ENCODE data around the gene ACP3.

DNA sequence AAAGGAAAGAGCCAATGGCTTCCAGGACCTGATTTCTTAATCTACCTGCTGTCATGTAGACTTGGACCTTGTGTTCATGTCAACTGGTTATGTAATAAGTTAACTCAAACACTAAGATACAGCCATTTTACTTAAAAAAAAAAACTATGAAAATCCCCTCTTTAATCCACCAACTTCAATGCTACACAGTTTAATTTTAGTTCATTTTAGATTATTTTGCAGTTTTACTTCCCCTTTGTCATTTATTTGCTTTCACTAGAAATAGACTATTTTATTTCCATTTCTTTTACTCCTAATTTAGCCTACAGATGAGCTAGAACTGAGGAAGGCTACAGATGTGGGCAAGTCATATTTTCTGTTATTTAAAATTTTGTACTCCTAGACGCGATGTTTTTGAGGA is 89.4 kb downstream of the ACP3 start:
- TF ChIP-seq ZNF274 (IDR thresholded peaks at IDR 0.05; ENCODE audit: low read depth, low read length) (no peak), SUZ12 (IDR thresholded peaks at IDR 0.05; ENCODE audit: extremely low read depth, insufficient read depth, insufficient read length) (no peak)
